Erythroblast (primary cell): ENCODE results near the gene COMMD10.
A peak's percentile ranks its signal among the peaks of the same experiment; 100 is the strongest.
"Not testable (repeated sequence)": the region's sequence is repeated elsewhere in the genome, so short reads cannot be mapped to it uniquely, and the experiment has no call there.

Experiments
- DNase-seq, 2 experiments: peaks; one replicate each; lab custom pipeline; 2025; lab: John Stamatoyannopoulos, UW
- GATA1 ChIP-seq: IDR thresholded peaks from 2 replicates; pipeline ENCODE4 v1.6.1; 2011; ENCODE audit warnings: low read depth, mild to moderate bottlenecking, control low read depth, low read length, moderate library complexity
- POLR2A ChIP-seq: IDR thresholded peaks from 2 replicates; pipeline ENCODE4 v1.6.1; 2011; ENCODE audit warnings: mild to moderate bottlenecking, low read length

COMMD10 gene

DNA sequence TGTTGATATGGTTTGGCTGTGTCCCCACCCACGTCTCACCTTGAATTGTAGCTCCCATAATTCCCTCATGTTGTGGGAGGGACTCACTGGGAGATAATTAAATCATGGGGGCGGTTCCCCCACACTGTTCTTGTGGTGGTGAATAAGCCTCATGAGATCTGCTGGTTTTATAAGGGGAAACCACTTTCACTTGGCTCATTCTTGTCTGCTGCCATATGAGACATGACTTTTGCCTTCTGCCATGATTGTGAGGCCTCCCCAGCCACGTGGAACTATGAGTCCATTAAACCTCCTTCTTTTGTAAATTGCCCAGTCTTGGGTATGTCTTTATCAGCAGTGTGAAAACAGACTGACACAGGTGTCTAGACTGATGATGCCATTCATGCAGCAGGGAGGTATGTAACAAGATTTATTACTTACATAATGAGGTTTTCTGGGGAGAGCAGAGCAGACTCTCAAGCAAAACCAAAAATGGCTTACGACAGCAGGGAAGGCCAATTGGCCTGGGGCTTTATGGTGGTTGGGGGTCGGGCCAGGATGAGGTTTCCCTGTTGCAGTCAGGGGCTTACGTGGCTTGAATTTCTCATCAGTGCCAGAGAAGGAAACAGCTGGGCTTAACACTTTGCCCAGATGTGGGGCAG, 9.5 kb upstream of the COMMD10 start:
- TF ChIP-seq GATA1 (no peak), POLR2A (no peak)
- DNase-seq = no peak

DNA sequence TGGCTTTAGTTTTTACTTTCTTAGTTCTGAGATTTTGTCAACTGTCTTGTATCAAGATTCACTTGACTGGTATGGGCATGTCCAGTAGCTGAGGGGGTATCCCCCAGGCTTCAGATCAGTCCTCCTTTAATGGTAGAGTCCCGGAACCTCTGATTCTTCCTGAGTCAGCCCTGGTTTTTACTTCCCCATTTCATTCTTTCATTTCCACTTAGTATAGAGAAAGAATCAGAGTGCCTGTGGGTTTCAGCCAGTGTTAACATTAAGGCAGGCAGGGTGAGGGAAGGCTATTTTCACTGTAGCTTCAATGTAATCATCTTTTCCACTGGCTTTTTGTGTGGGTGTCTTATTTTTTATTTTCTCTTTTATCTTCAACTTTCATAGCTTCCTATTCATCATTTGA, 8.3 kb upstream of the COMMD10 start:
- DNase-seq = no peak
- no peak for TF ChIP-seq POLR2A
- no peak for TF ChIP-seq GATA1

DNA sequence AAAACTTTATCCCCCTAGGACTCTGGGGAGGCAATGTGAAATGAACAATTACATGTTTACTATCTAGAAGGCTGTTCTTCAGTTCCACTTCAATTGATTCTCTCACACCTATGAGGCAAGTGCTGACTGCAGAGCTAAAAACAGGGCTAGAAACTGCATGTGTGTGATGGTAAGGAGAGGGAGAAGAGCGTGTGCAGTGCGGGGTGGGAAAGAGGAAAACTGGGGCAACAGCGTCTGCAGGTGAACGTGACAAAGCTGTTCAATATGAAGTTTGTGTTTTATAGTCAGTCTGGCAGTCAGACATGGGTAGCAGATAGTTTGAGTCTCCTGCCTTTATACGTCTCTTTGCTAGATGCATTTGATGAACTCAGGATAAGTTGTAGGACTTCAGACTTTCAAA, 6.6 kb upstream of the COMMD10 start:
- TF ChIP-seq POLR2A (no peak), GATA1 (no peak)
- DNase-seq = no peak

DNA sequence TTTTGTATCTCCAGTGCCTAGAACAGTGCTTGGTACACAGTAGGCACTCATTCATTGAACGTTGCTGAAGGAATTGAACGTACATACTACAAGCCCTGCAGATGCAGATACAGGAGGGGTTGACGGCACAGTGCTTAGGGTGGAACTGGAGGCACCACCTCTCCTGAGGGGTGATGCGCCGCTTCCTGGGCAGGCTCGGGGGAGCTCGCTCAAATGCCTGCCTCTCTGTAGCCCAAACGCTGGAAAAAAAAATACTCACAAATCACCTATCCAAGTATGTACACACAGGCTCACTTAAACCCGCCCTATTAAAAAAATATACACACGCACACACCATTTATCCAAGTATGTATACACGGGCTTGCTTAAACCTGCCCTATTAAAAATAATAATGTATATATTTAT, 536 bp upstream of the COMMD10 start:
- DNase-seq = peak; percentile 60 to 66
- TF ChIP-seq GATA1 (no peak), POLR2A (no peak)

DNA sequence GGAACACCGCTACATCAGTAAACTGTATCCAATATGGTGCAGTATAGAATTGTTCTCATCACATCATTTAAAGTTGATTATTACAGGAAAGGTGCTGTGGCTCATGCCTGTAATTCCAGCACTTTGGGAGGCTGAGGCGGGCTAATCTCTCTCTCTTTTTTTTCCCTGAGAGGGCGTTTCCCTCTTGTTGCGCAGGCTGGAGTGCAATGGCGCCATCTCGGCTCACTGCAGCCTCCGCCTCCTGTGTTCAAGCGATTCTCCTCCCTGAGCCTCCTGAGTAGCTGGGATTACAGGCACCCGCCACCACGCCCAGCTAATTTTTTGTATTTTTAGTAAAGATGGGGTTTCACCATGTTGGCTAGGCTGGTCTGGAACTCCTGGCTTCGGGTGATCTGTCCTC, 1.5 kb downstream of the COMMD10 start:
- DNase-seq = not testable (repeated sequence)

DNA sequence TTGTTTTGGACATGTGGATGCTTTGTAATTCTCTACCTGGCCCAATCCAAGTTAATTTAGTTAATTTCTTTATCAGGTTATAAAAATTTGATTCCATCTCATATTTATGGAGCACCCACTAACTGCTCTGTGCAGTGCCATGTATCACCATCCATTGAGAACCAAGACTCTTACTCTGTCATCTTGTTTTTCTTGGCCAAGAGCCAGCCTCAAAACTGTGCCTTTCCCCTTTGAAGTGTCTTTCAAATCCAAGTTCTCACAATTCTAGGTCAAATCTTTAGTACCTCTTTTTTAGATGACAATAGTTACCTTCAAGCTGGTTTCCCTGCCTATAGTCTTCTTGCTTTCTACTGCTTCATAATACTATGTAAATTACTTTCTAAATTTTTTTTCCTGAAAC, 3.2 kb downstream of the COMMD10 start:
- TF ChIP-seq GATA1 (no peak), POLR2A (no peak)
- DNase-seq = peak; percentile 9 to 33

DNA sequence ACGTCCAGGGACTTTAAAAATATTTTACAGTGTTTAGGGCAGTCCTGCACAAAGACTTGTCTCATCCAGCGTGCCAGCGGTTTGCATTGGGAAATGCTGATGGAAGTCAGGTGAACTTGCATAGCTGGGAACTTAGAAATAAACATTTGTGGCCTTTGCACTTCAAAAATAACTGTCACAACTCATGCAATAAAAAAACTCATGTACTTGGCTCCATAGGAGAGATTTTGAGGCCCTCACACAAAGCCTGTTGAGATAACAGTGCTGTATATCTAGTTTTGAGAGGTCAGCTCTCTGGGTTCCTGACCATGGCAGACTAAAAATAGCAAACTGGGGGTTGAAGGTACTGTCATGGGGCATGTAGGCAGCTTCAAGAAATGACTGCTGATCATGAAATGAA, 5.5 kb downstream of the COMMD10 start:
- no peak for TF ChIP-seq POLR2A
- TF ChIP-seq GATA1 = no peak
- peak in 1 of 2 experiments; percentile 23 for DNase-seq

DNA sequence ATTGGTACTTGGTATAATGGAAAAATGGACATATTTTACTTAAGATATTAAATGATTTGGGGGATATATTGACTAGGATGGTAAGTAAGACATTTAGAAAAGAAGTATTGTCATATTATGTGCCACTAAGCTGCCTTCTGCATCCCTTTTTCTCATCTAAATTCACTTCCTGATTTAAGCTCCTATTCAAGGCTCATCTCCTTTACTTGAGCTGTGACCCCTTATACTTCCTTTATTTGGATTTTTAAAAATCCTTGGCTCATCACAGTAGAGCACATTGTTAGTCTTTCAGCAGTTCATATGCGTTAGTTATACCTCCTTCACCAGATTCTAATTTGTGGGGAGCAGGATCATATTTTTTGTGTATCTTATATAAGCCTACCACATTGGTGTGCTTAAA, 6.6 kb downstream of the COMMD10 start:
- DNase-seq = no peak
- TF ChIP-seq POLR2A (no peak), GATA1 (no peak)

DNA sequence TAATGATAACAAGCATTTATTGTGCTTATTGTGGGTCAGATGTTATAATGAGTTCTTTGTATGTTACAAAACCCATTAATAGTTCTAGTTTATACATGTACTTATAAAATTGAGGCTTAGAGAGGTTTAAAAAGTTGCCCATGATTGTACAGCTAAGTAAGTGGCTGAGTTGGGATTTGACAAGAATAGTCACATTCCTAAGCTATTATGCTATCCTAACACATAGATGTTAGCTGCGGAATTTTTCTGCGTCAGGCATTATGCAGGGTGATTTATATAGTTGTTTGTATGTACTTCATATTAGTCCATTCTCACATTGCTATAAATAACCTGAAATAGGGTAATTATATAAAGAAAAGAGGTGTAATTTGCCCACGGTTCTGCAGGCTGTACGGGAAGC, 12.5 kb downstream of the COMMD10 start:
- DNase-seq = no peak
- TF ChIP-seq POLR2A (no peak), GATA1 (no peak)

DNA sequence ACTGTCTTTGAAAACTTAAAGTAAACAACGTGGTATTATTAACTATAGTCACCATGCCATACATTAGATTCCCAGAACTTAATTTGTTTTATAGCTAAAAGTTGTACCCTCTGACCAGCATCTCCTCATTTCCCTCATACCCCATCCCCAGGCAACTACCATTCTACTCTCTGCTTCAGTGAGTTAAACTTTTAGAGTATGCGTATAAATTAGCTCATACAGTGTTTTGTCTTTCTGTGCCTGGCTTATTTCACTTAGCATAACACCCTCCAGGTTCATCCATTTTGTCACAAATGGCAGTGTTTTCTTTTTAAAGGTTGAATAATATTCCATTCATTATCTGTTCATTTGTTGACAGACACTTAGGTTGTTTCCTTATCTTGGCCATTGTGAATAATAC, 14.2 kb downstream of the COMMD10 start:
- DNase-seq = no peak
- no peak for TF ChIP-seq POLR2A
- no peak for TF ChIP-seq GATA1

DNA sequence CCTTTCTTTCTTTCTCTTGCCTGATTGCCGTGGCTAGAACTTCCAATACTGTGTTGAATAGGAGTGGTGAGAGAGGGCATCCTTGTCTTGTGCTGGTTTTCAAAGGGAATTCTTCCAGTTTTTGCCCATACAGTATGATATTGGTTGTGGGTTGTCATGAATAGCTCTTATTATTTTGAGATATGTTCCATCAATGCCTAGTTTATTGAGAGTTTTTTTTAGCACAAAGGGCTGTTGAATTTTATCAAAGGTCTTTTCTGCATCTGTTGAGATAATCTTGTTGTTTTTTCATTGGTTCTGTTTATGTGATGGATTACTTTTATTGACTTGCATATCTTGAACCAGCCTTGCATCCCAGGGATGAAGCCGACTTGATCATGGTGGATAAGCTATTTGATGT, 20.1 kb downstream of the COMMD10 start:
- DNase-seq = not testable (repeated sequence)

DNA sequence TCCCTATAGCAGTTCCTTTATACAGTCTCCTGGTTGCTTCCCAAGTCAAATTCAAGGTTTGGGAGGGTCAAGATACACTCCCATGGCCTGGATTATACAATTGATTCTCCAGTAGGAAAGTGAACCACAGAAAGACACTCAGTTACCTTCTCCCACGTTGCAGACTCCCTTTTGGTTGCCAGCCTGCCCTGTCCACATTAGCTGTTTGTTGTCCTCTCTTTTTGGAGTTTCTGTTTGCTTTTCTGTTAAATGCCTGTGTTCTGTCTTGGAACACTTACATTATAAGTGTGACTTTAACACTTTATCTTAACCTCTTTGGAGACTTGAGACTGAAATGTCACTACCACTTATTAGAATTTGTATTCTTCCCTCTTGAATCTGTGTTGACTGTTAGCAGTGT, 30.3 kb downstream of the COMMD10 start:
- no peak for DNase-seq
- TF ChIP-seq GATA1 (no peak), POLR2A (no peak)

DNA sequence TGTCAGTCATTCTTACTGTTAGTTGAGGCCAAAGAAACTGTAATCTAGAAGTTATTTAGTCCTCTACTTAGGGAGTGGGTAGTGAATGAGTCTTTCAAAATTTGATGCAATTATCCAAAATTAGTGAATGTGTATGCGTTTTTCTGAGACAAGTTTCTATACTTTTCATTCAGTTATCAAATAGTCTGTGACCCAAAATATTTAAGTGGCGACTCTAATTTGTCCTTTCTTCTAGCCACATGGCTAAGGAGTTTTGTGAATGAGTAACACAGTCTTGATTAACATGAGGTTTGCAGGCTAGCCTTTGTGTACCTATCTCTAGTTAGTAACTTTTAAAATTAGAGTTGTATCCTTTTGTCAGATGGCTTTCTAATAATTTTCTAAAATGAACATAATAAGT, 45.6 kb downstream of the COMMD10 start:
- DNase-seq = no peak
- no peak for TF ChIP-seq GATA1
- no peak for TF ChIP-seq POLR2A

DNA sequence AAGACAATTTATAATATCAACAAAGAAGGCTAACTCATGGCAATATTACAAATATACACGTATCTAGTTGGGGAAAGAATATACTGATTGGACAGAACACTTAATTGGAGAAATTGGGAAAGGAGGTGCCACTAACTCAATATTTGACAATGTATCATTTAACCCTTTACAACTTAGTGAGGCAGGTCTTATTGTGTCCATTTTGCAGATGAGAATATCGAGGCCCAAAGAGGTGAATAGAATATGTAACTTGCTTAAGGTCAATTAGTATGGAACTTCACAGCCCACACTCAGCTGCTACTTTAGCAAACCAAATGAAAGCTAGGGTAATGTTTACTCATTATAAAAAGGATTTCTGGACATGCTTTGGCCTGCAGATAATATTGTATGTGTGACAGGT, 46.2 kb downstream of the COMMD10 start:
- TF ChIP-seq POLR2A = no peak
- no peak for TF ChIP-seq GATA1
- DNase-seq = no peak

DNA sequence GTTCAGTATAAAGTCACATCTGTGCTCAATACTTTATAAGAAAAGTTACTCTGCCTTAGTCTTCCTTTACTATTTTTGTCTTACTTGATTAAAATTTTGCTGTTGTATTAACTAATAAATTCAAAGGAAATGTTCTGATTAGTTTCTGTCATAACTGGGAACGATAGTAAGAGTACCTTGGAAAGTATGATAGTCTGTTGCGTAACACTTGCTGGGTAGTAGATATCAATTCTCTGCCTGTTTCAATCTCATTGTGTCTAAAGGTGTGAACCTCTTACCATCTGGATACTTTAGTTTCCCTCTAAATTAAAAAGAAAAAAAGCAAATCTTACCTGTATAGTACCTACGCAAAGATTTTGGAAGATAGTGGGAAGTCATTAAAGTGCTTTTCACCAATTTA, 48.5 kb downstream of the COMMD10 start:
- DNase-seq = no peak
- no peak for TF ChIP-seq GATA1

DNA sequence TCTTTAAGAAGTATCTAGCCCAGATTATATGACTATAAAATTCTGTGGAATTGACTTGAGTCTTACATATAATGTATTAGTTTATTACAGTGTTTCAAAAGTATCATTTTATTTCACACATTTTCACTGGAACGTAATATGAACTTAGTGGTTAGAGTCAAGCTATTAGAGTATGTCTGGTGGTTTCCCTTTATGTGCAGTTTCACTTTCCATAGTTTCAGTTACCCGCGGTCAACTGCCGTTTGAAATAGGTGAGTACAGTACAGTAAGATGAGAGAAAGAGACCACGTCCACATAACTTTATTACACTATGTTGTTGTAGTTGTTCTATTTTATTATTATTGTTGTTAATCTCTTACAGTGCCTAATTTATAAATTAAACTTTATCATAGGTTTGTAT, 50.5 kb downstream of the COMMD10 start:
- no peak for TF ChIP-seq GATA1
- no peak for TF ChIP-seq POLR2A
- DNase-seq = no peak
